HepG2 (cell line): Measurements from ENCODE around the gene CLK4. TPM values are rescaled to one million over a fixed set of nuclear protein-coding genes. Genes with fewer than 3 reads are reported as not detected.

ENCODE experiments used
- ATAC-seq: fragments of 200-7000 bp; cut with Tn5 transposase; 3 replicates; pipeline ENCODE4 v1.9.1; 2020; ENCODE audit warnings: mild to moderate bottlenecking, moderate library complexity
- BruUV-seq: library from RNA; stranded (reverse); fragments of 400-500 nt; replicated peaks from 2 replicates; lab custom pipeline; 2021; lab: Mats Ljungman, UMichigan
- CTCF ChIA-PET: fragments of 300-600 bp; formaldehyde crosslinking; extraction: SDS; loops from one replicate; lab custom pipeline; 2021; ENCODE audit warnings: low total read pairs, inconsistent platforms, low intra/inter-chr PET ratio; lab: Yijun Ruan, JAX
- POLR2A ChIA-PET: fragments of 350-600 bp; sonication (Branson Sonifier 250); formaldehyde crosslinking; loops from one replicate; lab custom pipeline; 2020; ENCODE audit warnings: antibody characterized with exemption, inconsistent platforms; lab: Yijun Ruan, JAX
- DNase-seq: peaks from one replicate; pipeline ENCODE4 v3.0.0-alpha.2; 2015; ENCODE audit warnings: low spot score
- FAIRE-seq: peaks from 3 replicates; lab custom pipeline; 2011; peaks lifted over from hg19 to GRCh38; lab: Jason Lieb, UNC
- H2AFZ ChIP-seq: one replicate; pipeline ENCODE4 v1.6.1; 2011; ENCODE audit warnings: low read length, inconsistent platforms
- H3K27ac ChIP-seq: fragments of 300-600 bp; 3 replicates; pipeline ENCODE4 v1.8.0; 2011; ENCODE audit warnings: mixed run types, mild to moderate bottlenecking, mixed read lengths, low read length, inconsistent platforms; ENCODE audit not compliant: insufficient read depth; ENCODE audit errors: extremely low read length
- H3K27me3 ChIP-seq, 2 experiments: fragments of 200-600 bp in 1 of 2; 2 replicates in 1 of 2; 3 replicates in 1 of 2; pipeline versions ENCODE4 v1.6.0 to v1.8.0; 2011; ENCODE audit warnings: low read length in 2 of 2, mild to moderate bottlenecking in 2 of 2, moderate library complexity in 2 of 2, inconsistent platforms in 1 of 2; ENCODE audit not compliant: insufficient read depth in 2 of 2, control insufficient read depth in 1 of 2
- H3K36me3 ChIP-seq, 2 experiments: fragments of 200-600 bp in 1 of 2; replicated peaks in 1 of 2; 2 replicates in 1 of 2; 3 replicates in 1 of 2; pipeline versions ENCODE4 v1.5.1 to v1.8.0; 2011; ENCODE audit warnings: low read length in 2 of 2, inconsistent platforms in 1 of 2; ENCODE audit not compliant: insufficient read depth in 2 of 2, control insufficient read depth in 1 of 2
- H3K4me1 ChIP-seq: 2 replicates; pipeline ENCODE4 v1.5.1; 2012; ENCODE audit warnings: low read length, inconsistent platforms; ENCODE audit not compliant: insufficient read depth
- H3K4me2 ChIP-seq: 2 replicates; pipeline ENCODE4 v1.6.0; 2011; ENCODE audit warnings: low read depth, low read length, inconsistent platforms
- H3K4me3 ChIP-seq, 3 experiments: fragments of 200-600 bp in 1 of 3; sonication (generic), shearing (Covaris generic) in 1 of 3; replicated peaks in 1 of 3; 2 replicates each; pipeline ENCODE4 v1.5.1; 2011 to 2016; ENCODE audit warnings: low read length in 3 of 3, inconsistent platforms in 2 of 3, low read depth in 2 of 3, mild to moderate bottlenecking in 2 of 3, control low read depth in 1 of 3, mixed read lengths in 1 of 3; ENCODE audit not compliant: insufficient read depth in 1 of 3
- H3K79me2 ChIP-seq: one replicate; pipeline ENCODE4 v1.6.1; 2011; ENCODE audit warnings: low read length, inconsistent platforms; ENCODE audit not compliant: insufficient read depth
- H3K9ac ChIP-seq: 2 replicates; pipeline ENCODE4 v1.6.0; 2011; ENCODE audit warnings: mild to moderate bottlenecking, low read depth, low read length, inconsistent platforms; ENCODE audit not compliant: insufficient read depth
- H3K9me3 ChIP-seq: 2 replicates; pipeline ENCODE4 v1.5.1; 2012; ENCODE audit warnings: mild to moderate bottlenecking, low read length
- H4K20me1 ChIP-seq: 2 replicates; pipeline ENCODE4 v1.6.0; 2011; ENCODE audit warnings: inconsistent platforms, mild to moderate bottlenecking, low read length, moderate library complexity; ENCODE audit not compliant: insufficient read depth
- ADNP ChIP-seq: sonication (generic); formaldehyde crosslinking; IDR thresholded peaks from 2 replicates; pipeline ENCODE4 v1.4.0; 2020; ENCODE audit warnings: missing genetic modification reagents
- FOXK2 ChIP-seq: fragments of 450-650 bp; IDR thresholded peaks from 2 replicates; pipeline ENCODE4 v1.6.1; 2016
- FUBP1 ChIP-seq: sonication (generic); formaldehyde crosslinking; IDR thresholded peaks from 2 replicates; pipeline ENCODE4 v1.5.1; 2020; ENCODE audit warnings: missing genetic modification reagents, mild to moderate bottlenecking, borderline replicate concordance
- HNF1B ChIP-seq: sonication (generic); formaldehyde crosslinking; IDR thresholded peaks from 2 replicates; pipeline ENCODE4 v1.5.1; 2020; ENCODE audit warnings: mild to moderate bottlenecking, moderate library complexity, missing genetic modification reagents
- MAFF ChIP-seq: IDR thresholded peaks from 2 replicates; pipeline ENCODE4 v1.6.1; 2011; ENCODE audit warnings: low read depth, low read length, improper control_type of control experiment
- MLX ChIP-seq: IDR thresholded peaks from 2 replicates; pipeline ENCODE4 v1.6.1; 2016
- MZF1 ChIP-seq: sonication (generic); formaldehyde crosslinking; IDR thresholded peaks from 2 replicates; pipeline ENCODE4 v1.8.1; 2023; ENCODE audit warnings: mild to moderate bottlenecking, missing genetic modification reagents, borderline replicate concordance
- PHB2 ChIP-seq: fragments of 450-650 bp; IDR thresholded peaks from 2 replicates; pipeline ENCODE4 v1.6.1; 2018; ENCODE audit not compliant: partially characterized antibody
- RARA ChIP-seq: IDR thresholded peaks from 2 replicates; pipeline ENCODE4 v1.6.1; 2016; ENCODE audit warnings: missing genetic modification reagents, missing compliant biosample characterization
- SNAI1 ChIP-seq: sonication (generic); formaldehyde crosslinking; IDR thresholded peaks from 2 replicates; pipeline ENCODE4 v1.5.0; 2020; ENCODE audit warnings: mild to moderate bottlenecking, missing genetic modification reagents, borderline replicate concordance
- SRSF9 ChIP-seq: fragments of 200-400 bp; formaldehyde crosslinking; IDR thresholded peaks from 2 replicates; pipeline ENCODE4 v1.6.1; 2018; ENCODE audit warnings: borderline replicate concordance, mild to moderate bottlenecking, low read depth, low read length; ENCODE audit not compliant: insufficient read depth, poor library complexity, severe bottlenecking
- ZBED4 ChIP-seq: sonication (generic); formaldehyde crosslinking; IDR thresholded peaks from 2 replicates; pipeline ENCODE4 v1.4.0; 2020; ENCODE audit warnings: missing genetic modification reagents, borderline replicate concordance
- ZNF850 ChIP-seq: sonication (generic); formaldehyde crosslinking; conservative IDR thresholded peaks from 2 replicates; pipeline ENCODE4 v1.9.0; 2021; ENCODE audit warnings: mild to moderate bottlenecking, missing genetic modification reagents
- ZXDC ChIP-seq: sonication (generic); formaldehyde crosslinking; IDR thresholded peaks from 2 replicates; pipeline ENCODE4 v1.5.0; 2020; ENCODE audit warnings: mild to moderate bottlenecking, missing genetic modification reagents
- WGBS: methylation state at CpG from one replicate; pipeline ENCODE4 v1.1.6; 2017; ENCODE audit warnings: low lambda C conversion rate; 5-methylcytosine and 5-hydroxymethylcytosine counted together
- in situ Hi-C: cut with HindIII; loops from 2 replicates; pipeline ENCODE4 v1.10.0; 2017; ENCODE audit warnings: low pct_unique_long_range_greater_than_20kb; ENCODE audit not compliant: extremely low pct_ligation_motif_present
- intact Hi-C: fragments of 100-400 bp; cut with micrococcal nuclease; formaldehyde crosslinking; loops from one replicate; pipeline ENCODE4 v1.10.0; 2022; ENCODE audit not compliant: unreplicated experiment
- polyA plus RNA-seq, 8 experiments: library from polyadenylated mRNA; depleted of rRNA in 3 of 8; stranded (reverse) in 7 of 8; unstranded in 1 of 8; fragments of >200 nt; fragmentation: Illumina TruSeq in 4 of 8; extraction: Trizol in 4 of 8; gene quantifications; 2 replicates each; pipeline versions ENCODE4 v1.2.1 to v1.2.3, GENCODE V29; 2011 to 2016; ENCODE audit warnings: low read depth in 4 of 8, missing spikeins in 1 of 8, mixed read lengths in 1 of 8; ENCODE audit not compliant: insufficient read depth in 1 of 8
- total RNA-seq, 5 experiments: library from RNA; depleted of rRNA; stranded (reverse); fragments of >200 nt; fragmentation: Illumina TruSeq; extraction: Trizol; gene quantifications; 2 replicates each; pipeline ENCODE4 v1.2.3, GENCODE V29; 2016; ENCODE audit warnings: low read depth in 1 of 5

CLK4 gene
- total and polyA plus RNA-seq, 2 of the 13 experiments (the other 11 are each of a cell fraction or from before 2014, with no cell fraction given) = 17.7 to 18.4 TPM

GRCh38 chr5:178605788-178606187 lies 21.1 kb downstream of the CLK4 start:
- Histone ChIP-seq H3K9ac (no peak overlapping the region), H4K20me1 (no peaks in the 10 kb centered on the region), H2AFZ (no peak overlapping the region), H3K27ac (no peak overlapping the region), H3K4me3 (no peak overlapping the region), H3K4me2 (no peak overlapping the region), H3K9me3 (no peaks in the 10 kb centered on the region), H3K4me1 (no peaks in the 10 kb centered on the region), H3K79me2 (no peaks in the 10 kb centered on the region), H3K27me3 (no peaks in the 10 kb centered on the region), H3K36me3 (peaks cover 13 to 56% of the 10 kb centered on the region in 2 experiments; a peak in 4 of 5 replicates)
- ChIA-PET POLR2A (no interaction called here), CTCF (no interaction called here)
- in situ Hi-C loops = no loop called here
- 84% methylated on average over 3 of the region's 3 CpGs for WGBS
- no TSS peak for BruUV-seq
- no peak for DNase-seq
- no peak for ATAC-seq
- FAIRE-seq = no peak
- intact Hi-C loops = no loop called here
- TF ChIP-seq FOXK2 (no peak), ZNF850 (CRISPR knock-in tag) (no peak), ZBED4 (no peak), ZXDC (CRISPR knock-in tag) (no peak), MLX (CRISPR knock-in tag) (no peak), SRSF9 (no peak), PHB2 (no peak), HNF1B (no peak), ADNP (no peak), MZF1 (CRISPR knock-in tag) (no peak), RARA (no peak), MAFF (no peak), SNAI1 (no peak), FUBP1 (CRISPR knock-in tag) (no peak)
